LNCAP (cell line): ENCODE results near the gene HOXA6.

Experiments
- CTCF ChIP-seq: fragments of 450-650 bp; IDR thresholded peaks from 2 replicates; pipeline ENCODE4 v1.5.1; 2017; ENCODE audit warnings: mild to moderate bottlenecking

HOXA6 gene

GRCh38 chr7:27128776-27129728, 18.5 kb downstream of the HOXA6 start:
- no peak for TF ChIP-seq CTCF

- no peak for TF ChIP-seq CTCF
Measured at GRCh38 chr7:27128034-27128433, 19.5 kb downstream of the HOXA6 start.

GRCh38 chr7:27126596-27127327, 20.8 kb downstream of the HOXA6 start:
- TF ChIP-seq CTCF: no peak

- no peak for TF ChIP-seq CTCF
Measured at GRCh38 chr7:27125986-27126394, 21.6 kb downstream of the HOXA6 start.

- TF ChIP-seq CTCF: no peak
Measured at GRCh38 chr7:27124902-27125689, 22.5 kb downstream of the HOXA6 start.

- TF ChIP-seq CTCF: no peak
Measured at GRCh38 chr7:27124096-27124901, 23.3 kb downstream of the HOXA6 start.
